Prostate gland (tissue), 2 donors: ENCODE data around the gene ANGPTL8. TPM values are rescaled to one million over a fixed set of nuclear protein-coding genes. Genes with fewer than 3 reads are reported as not detected.

Experiments used
- DNase-seq: peaks from one replicate; pipeline ENCODE4 v3.0.0-alpha.2; 2019; ENCODE audit warnings: low spot score
- H3K27ac ChIP-seq, 2 donors: fragments of 200-600 bp; sonication (generic); 2 replicates each; pipeline ENCODE4 v1.5.1; 2017 to 2019
- H3K27me3 ChIP-seq: fragments of 200-600 bp; sonication (generic); replicated peaks from 2 replicates; pipeline ENCODE4 v1.5.1; 2019; ENCODE audit not compliant: insufficient read depth
- H3K36me3 ChIP-seq, 2 donors: fragments of 200-600 bp; sonication (generic); 1 replicate in 1 of 2; 2 replicates in 1 of 2; pipeline versions ENCODE4 v1.5.1 to v1.8.1; 2017 to 2019
- H3K4me1 ChIP-seq: fragments of 200-600 bp; sonication (generic); replicated peaks from 2 replicates; pipeline ENCODE4 v1.5.1; 2019
- H3K4me3 ChIP-seq, 2 donors: fragments of 200-600 bp; sonication (generic); 2 replicates each; pipeline ENCODE4 v1.5.1; 2017 to 2019
- H3K9me3 ChIP-seq: fragments of 200-600 bp; sonication (generic); 2 replicates; pipeline ENCODE4 v1.5.1; 2017
- CTCF ChIP-seq, 4 experiments: fragments of 200-600 bp in 2 of 4; fragments of 450-650 bp in 2 of 4; sonication (generic) in 2 of 4; IDR thresholded peaks; 1 replicate in 3 of 4; 2 replicates in 1 of 4; pipeline ENCODE4 v1.5.1; 2016 to 2019; ENCODE audit warnings: antibody characterized with exemption in 4 of 4, mild to moderate bottlenecking in 2 of 4, moderate library complexity in 2 of 4
- POLR2A ChIP-seq: fragments of 450-650 bp; IDR thresholded peaks from one replicate; pipeline ENCODE4 v1.6.1; 2016; ENCODE audit warnings: antibody characterized with exemption, mild to moderate bottlenecking
- POLR2AphosphoS5 ChIP-seq: sonication (generic); formaldehyde crosslinking; IDR thresholded peaks from one replicate; pipeline ENCODE4 v1.6.1; 2017; ENCODE audit warnings: antibody characterized with exemption
- WGBS: methylation state at CpG from one replicate; pipeline ENCODE4 v1.1.5; 2018; 5-methylcytosine and 5-hydroxymethylcytosine counted together
- intact Hi-C: fragments of 100-400 bp; cut with DNase I; formaldehyde crosslinking; loops from one replicate; pipeline ENCODE4 v1.14.2; 2022
- total RNA-seq, 2 donors: library from RNA; depleted of rRNA; stranded (reverse); fragments of >200 nt; gene quantifications; one replicate each; pipeline ENCODE4 v1.1.0, GENCODE V29; 2016

Gene ANGPTL8
- total RNA-seq, 2 donors from 2014 or later = not detected

- TF ChIP-seq POLR2AphosphoS5 (no peak), CTCF (IDR thresholded peaks at IDR 0.05) (no peak), POLR2A (no peak)
- Histone ChIP-seq H3K27ac (no peak overlapping the region), H3K4me1 (no peaks in the 10 kb centered on the region), H3K9me3 (no peaks in the 10 kb centered on the region), H3K36me3 (peaks cover 0 to 4% of the 10 kb centered on the region in 2 donors), H3K27me3 (no peaks in the 10 kb centered on the region), H3K4me3 (no peak overlapping the region)
- WGBS = 87% methylated on average over 5 of the region's 5 CpGs
- DNase-seq = no peak
- intact Hi-C loops = no loop called here
Observed at GRCh38 chr19:11234486-11235075, 4.8 kb upstream of the ANGPTL8 start.

- Histone ChIP-seq H3K27me3 (no peaks in the 10 kb centered on the region), H3K36me3 (peaks cover 0 to 4% of the 10 kb centered on the region in 2 donors), H3K4me3 (no peak overlapping the region), H3K4me1 (no peaks in the 10 kb centered on the region), H3K27ac (no peak overlapping the region), H3K9me3 (no peaks in the 10 kb centered on the region)
- TF ChIP-seq POLR2A = no peak
- no peak for TF ChIP-seq POLR2AphosphoS5
- no peak for TF ChIP-seq CTCF (IDR thresholded peaks at IDR 0.05)
- no peak for DNase-seq
- intact Hi-C loops = no loop called here
- 92% methylated on average over 28 of the region's 31 CpGs for WGBS
Observed at GRCh38 chr19:11236324-11237301, 2.8 kb upstream of the ANGPTL8 start.

GRCh38 chr19:11237321-11237720 lies 2.1 kb upstream of the ANGPTL8 start:
- TF ChIP-seq POLR2A (no peak), POLR2AphosphoS5 (no peak), CTCF (IDR thresholded peaks at IDR 0.05) (no peak)
- 80% methylated on average over 15 of the region's 15 CpGs for WGBS
- intact Hi-C loops = no loop called here
- Histone ChIP-seq H3K9me3 (no peaks in the 10 kb centered on the region), H3K27ac (no peak overlapping the region), H3K4me1 (no peaks in the 10 kb centered on the region), H3K27me3 (no peaks in the 10 kb centered on the region), H3K4me3 (no peak overlapping the region), H3K36me3 (peaks cover 0 to 4% of the 10 kb centered on the region in 2 donors)
- no peak for DNase-seq

GRCh38 chr19:11238041-11238440 lies 1.4 kb upstream of the ANGPTL8 start:
- Histone ChIP-seq H3K36me3 (no peaks in the 10 kb centered on the region), H3K27me3 (no peaks in the 10 kb centered on the region), H3K27ac (no peak overlapping the region), H3K4me3 (no peak overlapping the region), H3K9me3 (no peaks in the 10 kb centered on the region), H3K4me1 (no peaks in the 10 kb centered on the region)
- no peak for DNase-seq
- no peak for TF ChIP-seq CTCF (IDR thresholded peaks at IDR 0.05)
- TF ChIP-seq POLR2AphosphoS5 = no peak
- TF ChIP-seq POLR2A = no peak
- intact Hi-C loops = no loop called here
- WGBS = 89% methylated on average over 11 of the region's 11 CpGs
